Measurements from ENCODE around the gene NXPE1. TPM values are rescaled to one million over a fixed set of nuclear protein-coding genes. Genes with fewer than 3 reads are reported as not detected.

NXPE1 gene
- total RNA-seq, 1 experiment from 2014 or later: not detected

- intact Hi-C loops (cut with micrococcal nuclease): no loop called here
- ChIA-PET POLR2A (no interaction called here), CTCF (no interaction called here), RAD21 (ENCODE audit: low non-redundant PET in 1 of 2, low total read pairs in 2 of 2, uncharacterized antibody in 2 of 2, unreplicated experiment in 2 of 2) (no interaction called here)
- no peak for ATAC-seq
- Histone ChIP-seq H3K4me1 (ENCODE audit: control insufficient read depth in 1 of 2, insufficient read depth in 2 of 2, low read length in 2 of 2) (peaks cover 0 to 17% of the 10 kb centered on the region in 2 experiments; a peak in 2 of 4 replicates), H3K27ac (ENCODE audit: low read depth, low read length) (no peak overlapping the region), H3K4me3 (replicated peaks in 1 of 2; ENCODE audit: low read depth in 1 of 2, low read length in 2 of 2) (no peak overlapping the region), H4K20me1 (ENCODE audit: insufficient read depth) (no peaks in the 10 kb centered on the region), H3K27me3 (ENCODE audit: insufficient read depth, low read length) (no peaks in the 10 kb centered on the region), H3K79me2 (ENCODE audit: insufficient read depth, low read length) (no peaks in the 10 kb centered on the region), H2AFZ (ENCODE audit: low read depth, low read length, poor library complexity, severe bottlenecking) (no peak overlapping the region), H3K9ac (ENCODE audit: low read length) (no peak overlapping the region), H3K36me3 (ENCODE audit: control insufficient read depth in 1 of 2, insufficient read depth in 2 of 2, low read length in 2 of 2) (no peaks in the 10 kb centered on the region), H3K9me3 (ENCODE audit: control insufficient read depth in 1 of 2, insufficient read depth in 1 of 2, low read depth in 1 of 2, low read length in 2 of 2) (no peaks in the 10 kb centered on the region), H3K4me2 (ENCODE audit: low read length) (no peak overlapping the region), H3K9me2 (ENCODE audit: insufficient read depth) (no peaks in the 10 kb centered on the region)
- no peak for DNase-seq (ENCODE audit: low read depth, low spot score)
- no TSS peak for BruUV-seq (replicated peaks)
- TF ChIP-seq SIN3A (IDR thresholded peaks at IDR 0.05; ENCODE audit: low read depth) (no peak), REST (IDR thresholded peaks at IDR 0.05; ENCODE audit: low read depth) (no peak), POLR2A (IDR thresholded peaks at IDR 0.05; ENCODE audit: borderline replicate concordance, extremely low read depth, insufficient read depth, insufficient read length) (no peak), EGR1 (IDR thresholded peaks at IDR 0.05; ENCODE audit: low read depth) (no peak), MAX (IDR thresholded peaks at IDR 0.05) (no peak), ATF3 (IDR thresholded peaks at IDR 0.05) (no peak), SRF (IDR thresholded peaks at IDR 0.05; ENCODE audit: low read depth) (no peak), CTCF (IDR thresholded peaks at IDR 0.05 in 2 of 3, conservative IDR thresholded peaks at IDR 0.05 in 1 of 3; ENCODE audit: borderline replicate concordance in 1 of 3, insufficient read depth in 1 of 3, low read depth in 2 of 3, low read length in 2 of 3) (no peak), FOSL1 (IDR thresholded peaks at IDR 0.05; ENCODE audit: low read depth) (no peak), CEBPB (IDR thresholded peaks at IDR 0.05; ENCODE audit: low read depth) (no peak), TCF7L2 (IDR thresholded peaks at IDR 0.05; ENCODE audit: borderline replicate concordance, extremely low read depth, insufficient read depth, insufficient read length) (no peak), JUND (IDR thresholded peaks at IDR 0.05) (no peak), EZH2phosphoT487 (IDR thresholded peaks at IDR 0.05; ENCODE audit: borderline replicate concordance) (no peak), CBX3 (IDR thresholded peaks at IDR 0.05; ENCODE audit: low read depth) (no peak), ZNF274 (IDR thresholded peaks at IDR 0.05; ENCODE audit: low read depth, low read length) (no peak), YY1 (IDR thresholded peaks at IDR 0.05; ENCODE audit: extremely low read depth, insufficient replicate concordance, low read depth, low read length) (no peak), RAD21 (IDR thresholded peaks at IDR 0.05; ENCODE audit: low read depth) (no peak)
Observed at GRCh38 chr11:114564831-114565230, 5.2 kb upstream of the NXPE1 start.
